ENCODE data around the gene TRNP1. TPM values are rescaled to one million over a fixed set of nuclear protein-coding genes. Genes with fewer than 3 reads are reported as not detected.

Gene TRNP1
- total and polyA plus RNA-seq, 4 donors = 0.97 to 10.0 (median 2.4) TPM

GRCh38 chr1:26981146-26981846, 12.2 kb upstream of the TRNP1 start:
- Histone ChIP-seq H3K27ac (ENCODE audit: low read depth in 1 of 2, low read length in 2 of 2) (no peak overlapping the region), H3K36me3 (ENCODE audit: control insufficient read depth in 4 of 4, insufficient read depth in 3 of 4, low read depth in 1 of 4, low read length in 3 of 4) (no peaks in the 10 kb centered on the region), H3K4me1 (ENCODE audit: control insufficient read depth in 4 of 4, insufficient read depth in 4 of 4, low read length in 3 of 4) (no peaks in the 10 kb centered on the region), H3K4me3 (ENCODE audit: low read depth in 1 of 3, low read length in 3 of 3) (no peak overlapping the region), H3K9me3 (ENCODE audit: control insufficient read depth in 4 of 4, low read length in 3 of 4) (no peaks in the 10 kb centered on the region), H3K27me3 (ENCODE audit: control insufficient read depth in 4 of 4, insufficient read depth in 4 of 4, low read length in 3 of 4) (no peaks in the 10 kb centered on the region), H3K9ac (ENCODE audit: low read depth in 1 of 2, low read length in 2 of 2) (no peak overlapping the region)
- WGBS = 79% methylated on average over 3 of the region's 3 CpGs
- no peak for TF ChIP-seq SP1 (IDR thresholded peaks at IDR 0.05)
- TF ChIP-seq HNF4G (IDR thresholded peaks at IDR 0.05) = no peak
- TF ChIP-seq ZBTB33 (IDR thresholded peaks at IDR 0.05) = no peak
- no peak for TF ChIP-seq MAX (IDR thresholded peaks at IDR 0.05)
- TF ChIP-seq RXRA (IDR thresholded peaks at IDR 0.05) = no peak
- no peak for TF ChIP-seq YY1 (IDR thresholded peaks at IDR 0.05)
- TF ChIP-seq JUND (IDR thresholded peaks at IDR 0.05) = no peak
- TF ChIP-seq RAD21 (IDR thresholded peaks at IDR 0.05) = no peak
- no peak for TF ChIP-seq HNF4A (conservative IDR thresholded peaks at IDR 0.05)
- TF ChIP-seq FOXA2 (IDR thresholded peaks at IDR 0.05) = no peak
- no peak for TF ChIP-seq REST (IDR thresholded peaks at IDR 0.05)
- TF ChIP-seq NR2F2 (IDR thresholded peaks at IDR 0.05) = no peak
- no peak for TF ChIP-seq EGR1 (IDR thresholded peaks at IDR 0.05; ENCODE audit: low read depth in 2 of 2)
- no peak for TF ChIP-seq TAF1 (conservative IDR thresholded peaks at IDR 0.05)
- TF ChIP-seq FOXA1 (IDR thresholded peaks at IDR 0.05) = no peak
- TF ChIP-seq ATF3 (IDR thresholded peaks at IDR 0.05) = no peak
- TF ChIP-seq CTCF (IDR thresholded peaks at IDR 0.05; ENCODE audit: low read depth, low read length, missing input control) = no peak
- no peak for TF ChIP-seq GABPA (IDR thresholded peaks at IDR 0.05 in 1 of 2, conservative IDR thresholded peaks at IDR 0.05 in 1 of 2)
- DNase-seq (ENCODE audit: low spot score) = no peak
